K562 treated with DMSO at 1 percent for 12 hours (cell line): ENCODE measurements around the gene MIER2. TPM values are rescaled to one million over a fixed set of nuclear protein-coding genes. Genes with fewer than 3 reads are reported as not detected.

Experiments
- total RNA-seq: library from RNA; unstranded; fragments of 300-600 nt; gene quantifications from 2 replicates; pipeline ENCODE4 v1.2.3, GENCODE V29; 2022; ENCODE audit not compliant: insufficient read depth

Gene MIER2, protein sequence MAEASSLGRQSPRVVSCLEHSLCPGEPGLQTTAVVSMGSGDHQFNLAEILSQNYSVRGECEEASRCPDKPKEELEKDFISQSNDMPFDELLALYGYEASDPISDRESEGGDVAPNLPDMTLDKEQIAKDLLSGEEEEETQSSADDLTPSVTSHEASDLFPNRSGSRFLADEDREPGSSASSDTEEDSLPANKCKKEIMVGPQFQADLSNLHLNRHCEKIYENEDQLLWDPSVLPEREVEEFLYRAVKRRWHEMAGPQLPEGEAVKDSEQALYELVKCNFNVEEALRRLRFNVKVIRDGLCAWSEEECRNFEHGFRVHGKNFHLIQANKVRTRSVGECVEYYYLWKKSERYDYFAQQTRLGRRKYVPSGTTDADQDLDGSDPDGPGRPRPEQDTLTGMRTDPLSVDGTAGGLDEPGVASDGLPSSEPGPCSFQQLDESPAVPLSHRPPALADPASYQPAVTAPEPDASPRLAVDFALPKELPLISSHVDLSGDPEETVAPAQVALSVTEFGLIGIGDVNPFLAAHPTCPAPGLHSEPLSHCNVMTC
- total RNA-seq, result 29.8 and 31.5 TPM in 2 replicates

GRCh38 chr19:344625-345319 is at the start of gene MIER2:
MIER2 (minus strand) TSS chr19:344796; CDS start chr19:344782, 14 bp downstream.

GRCh38 chr19:291006-291521 is 53.5 kb downstream of the MIER2 start, which contains the start of gene PLPP2:
PLPP2 (minus strand) TSS chr19:291403; CDS start chr19:291336, 67 bp downstream.

Other genes with a start within 250 kb of the MIER2 start
- gene OR4F17, start 237.7 kb downstream of the MIER2 start, total RNA-seq, result 0.79 TPM in 1 of 2 replicates, not detected in the other
- not detected in 2 replicates for gene PLPP2, start 53.4 kb downstream of the MIER2 start, total RNA-seq
- not detected in 2 replicates for gene C2CD4C, start 64.4 kb upstream of the MIER2 start, total RNA-seq
- gene SHC2, start 116.2 kb upstream of the MIER2 start, total RNA-seq, result 0.49 and 2.1 TPM in 2 replicates
- 1.0 TPM in 1 of 2 replicates, not detected in the other for gene MADCAM1, start 151.7 kb upstream of the MIER2 start, total RNA-seq
- 50.0 and 96.2 TPM in 2 replicates for gene TPGS1, start 162.7 kb upstream of the MIER2 start, total RNA-seq
- gene CDC34, start 187.0 kb upstream of the MIER2 start, total RNA-seq, result 134 and 173 TPM in 2 replicates
- gene GZMM, start 199.3 kb upstream of the MIER2 start, total RNA-seq, result 2.5 and 3.2 TPM in 2 replicates
- gene BSG, start 227.8 kb upstream of the MIER2 start, total RNA-seq, result 539 and 624 TPM in 2 replicates
- gene HCN2, start 245.1 kb upstream of the MIER2 start, total RNA-seq, result 3.5 and 4.7 TPM in 2 replicates